DMS53 treated with DMSO at 0.1 percent for 48 hours (cell line): Measurements from ENCODE around the gene DCTN4.
A peak's percentile ranks its signal among the peaks of the same experiment; 100 is the strongest.

ENCODE experiments used
- DNase-seq: peaks from one replicate; lab custom pipeline; 2025; ENCODE audit not compliant: unreplicated experiment; lab: John Stamatoyannopoulos, UW

The DCTN4 gene

DNA sequence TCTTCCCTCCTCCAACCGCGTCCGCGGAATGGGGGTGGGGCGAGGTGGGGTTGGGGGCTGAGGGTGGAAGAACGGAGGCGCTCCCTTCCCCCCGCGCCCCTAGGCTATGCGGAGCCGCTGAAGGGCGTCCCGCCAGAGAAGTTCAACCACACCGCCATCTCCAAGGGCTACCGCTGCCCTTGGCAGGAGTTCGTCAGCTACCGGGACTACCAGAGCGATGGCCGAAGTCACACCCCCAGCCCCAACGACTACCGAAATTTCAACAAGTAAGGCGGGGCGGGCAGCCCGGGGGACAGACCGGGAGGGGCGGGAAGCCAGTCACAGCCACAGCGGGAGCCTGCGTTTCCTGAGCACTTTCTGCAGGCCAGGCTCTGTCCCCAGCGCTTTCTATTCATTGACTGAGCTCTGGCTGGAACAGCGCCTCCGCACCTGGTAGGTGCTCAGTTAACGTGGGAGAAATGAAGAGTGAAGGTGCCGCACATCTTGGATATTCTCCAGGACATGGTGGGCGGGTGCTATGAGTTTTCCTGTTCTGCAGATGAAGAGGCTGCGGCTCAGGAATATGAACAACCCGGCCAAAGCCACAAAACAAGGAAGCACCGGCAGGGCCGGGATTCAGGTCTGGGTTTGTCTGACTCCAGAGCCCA lies 86.5 kb downstream of the DCTN4 start:
- peak; percentile 14 for DNase-seq

GRCh38 chr5:150671509-150672236 lies 87.1 kb downstream of the DCTN4 start:
- DNase-seq = no peak

- no peak for DNase-seq
These were observed 87.9 kb downstream of the DCTN4 start for GRCh38 chr5:150670948-150671310.

- DNase-seq = no peak
These were observed 88.4 kb downstream of the DCTN4 start for GRCh38 chr5:150670275-150670947.

- DNase-seq = no peak
These were observed 93.8 kb downstream of the DCTN4 start for GRCh38 chr5:150665044-150665443.

GRCh38 chr5:150663936-150664335 lies 94.9 kb downstream of the DCTN4 start:
- no peak for DNase-seq

GRCh38 chr5:150662731-150663516 lies 95.9 kb downstream of the DCTN4 start:
- no peak for DNase-seq

DNA sequence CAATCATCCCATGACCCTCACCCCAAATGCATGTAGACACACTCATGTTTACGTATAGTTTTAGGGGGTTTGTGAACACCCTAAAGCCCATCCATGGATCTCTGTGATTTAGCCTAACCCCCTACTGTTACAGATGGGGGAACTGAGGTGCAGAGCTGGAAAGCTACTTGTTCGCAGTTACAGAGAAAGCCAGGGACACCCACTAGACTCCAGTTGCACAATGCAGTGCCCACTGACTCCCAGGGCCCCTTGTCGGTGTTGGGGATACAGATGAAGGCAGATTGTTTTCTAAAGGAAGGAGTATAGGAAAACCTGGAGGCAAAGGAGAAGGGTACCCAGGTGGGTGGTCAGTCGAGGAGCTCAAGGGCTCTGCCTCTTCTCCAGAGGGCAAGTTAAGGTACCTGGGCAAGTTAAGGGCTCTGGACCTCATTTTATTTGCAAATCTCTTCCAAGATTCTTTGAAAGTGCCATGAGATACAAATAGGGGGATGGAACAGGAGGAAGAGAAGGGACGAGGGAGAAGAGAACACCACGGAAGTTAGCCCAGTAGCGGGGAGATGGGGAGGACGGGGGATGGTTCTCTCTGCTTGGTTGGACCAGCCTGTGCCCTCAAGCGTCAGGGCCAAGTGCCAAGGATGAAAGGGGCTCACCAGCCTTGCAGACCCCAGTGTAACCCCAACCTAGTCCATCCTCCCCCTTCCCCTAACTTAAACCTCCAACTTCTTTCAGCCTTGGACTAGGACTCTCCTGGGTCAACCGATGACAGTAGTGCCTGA lies 96.8 kb downstream of the DCTN4 start:
- DNase-seq = no peak

GRCh38 chr5:150661086-150661485 lies 97.7 kb downstream of the DCTN4 start, which contains the start of gene MYOZ3:
Gene MYOZ3, plus strand, starts transcription at chr5:150661251. Its CDS starts 1,691 bp downstream, at chr5:150662942.
- no peak for DNase-seq

DNA sequence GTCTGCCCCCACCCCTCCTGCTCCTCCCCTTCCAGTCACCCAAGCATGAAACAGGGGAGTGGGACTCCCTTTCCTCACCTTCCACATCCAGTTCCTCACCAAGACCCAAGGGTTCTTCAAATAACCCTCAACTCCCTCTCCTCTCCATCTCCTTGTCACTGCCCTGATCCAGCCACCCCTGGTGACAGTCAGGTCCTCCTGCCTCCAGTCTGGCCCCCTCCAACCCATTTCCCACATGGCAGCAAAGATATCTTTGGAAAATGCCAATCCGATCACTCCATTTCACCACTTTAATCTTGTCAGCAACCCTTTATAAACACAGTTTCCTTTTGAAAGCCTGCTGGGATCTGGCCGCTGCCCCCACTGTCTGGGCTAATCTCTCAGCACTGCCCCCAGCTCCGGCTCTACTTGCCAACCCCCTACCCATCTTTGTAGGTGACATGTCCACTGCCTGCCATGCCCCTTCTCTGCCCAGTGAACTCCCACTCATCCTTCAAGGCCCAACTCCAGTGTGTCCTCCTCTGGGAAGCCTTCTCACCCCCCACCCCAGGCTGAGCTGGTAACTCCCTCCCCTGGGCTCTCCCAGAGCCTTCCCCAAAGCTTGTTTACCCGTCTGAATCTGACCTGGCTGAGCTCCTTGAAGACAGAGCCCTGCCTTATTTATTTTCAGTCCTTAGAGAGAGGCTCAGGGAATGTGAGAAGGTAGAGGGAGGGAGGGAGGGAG lies 98.5 kb downstream of the DCTN4 start:
- DNase-seq = no peak

DNA sequence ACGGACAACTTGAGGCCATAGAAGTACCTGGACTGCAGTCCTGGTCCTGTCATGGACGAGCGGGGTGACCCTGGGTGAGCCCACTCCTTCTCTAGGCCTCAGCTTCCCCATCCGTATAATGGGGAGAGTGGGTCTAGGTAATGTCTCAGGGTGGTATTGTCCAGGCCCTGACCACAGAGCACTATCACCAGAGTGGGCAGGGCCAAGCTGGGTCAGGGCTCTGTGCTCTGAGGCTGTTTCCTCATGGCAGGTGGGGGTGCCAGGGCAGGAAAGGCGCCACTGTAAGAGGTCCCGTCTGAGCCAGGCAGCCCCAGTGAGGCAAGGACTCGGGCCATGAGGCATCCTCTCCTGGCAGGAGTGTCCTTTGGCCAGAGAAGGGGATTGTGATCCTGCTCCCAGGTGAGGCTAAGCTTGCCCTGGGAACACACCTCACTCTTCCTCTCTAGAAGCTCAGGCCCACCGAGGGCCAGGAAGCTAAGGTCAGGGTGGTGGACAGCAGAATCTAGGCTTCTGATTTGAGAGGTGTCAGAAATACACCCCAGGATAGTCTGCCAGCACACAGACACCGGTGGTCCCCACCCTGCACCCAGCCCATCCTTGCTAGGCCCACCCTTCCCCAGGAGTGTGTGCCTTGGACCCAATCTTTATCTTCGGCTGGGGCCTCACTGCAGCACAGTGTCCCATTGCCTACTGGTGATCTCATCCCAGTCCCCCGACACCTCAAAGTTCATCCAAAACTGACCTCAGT lies 99.3 kb downstream of the DCTN4 start:
- DNase-seq = no peak

DNA sequence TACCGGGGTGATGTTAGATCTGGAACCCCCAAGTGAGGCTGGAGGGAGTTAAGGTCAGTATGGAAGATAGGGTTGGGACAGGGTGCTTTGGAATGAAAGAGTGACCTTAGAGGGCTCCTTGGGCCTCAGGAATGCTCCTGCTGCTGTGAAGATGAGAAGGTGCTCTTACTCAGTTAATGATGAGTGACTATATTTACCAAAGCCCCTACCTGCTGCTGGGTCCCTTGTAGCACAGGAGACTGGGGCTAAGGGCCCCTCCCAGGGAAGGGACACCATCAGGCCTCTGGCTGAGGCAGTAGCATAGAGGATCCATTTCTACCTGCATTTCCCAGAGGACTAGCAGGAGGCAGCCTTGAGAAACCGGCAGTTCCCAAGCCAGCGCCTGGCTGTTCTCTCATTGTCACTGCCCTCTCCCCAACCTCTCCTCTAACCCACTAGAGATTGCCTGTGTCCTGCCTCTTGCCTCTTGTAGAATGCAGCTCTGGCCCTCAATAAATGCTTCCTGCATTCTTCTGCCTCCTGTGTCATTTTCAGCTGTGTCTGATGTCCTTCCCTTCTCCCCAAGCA lies 100.0 kb downstream of the DCTN4 start:
- no peak for DNase-seq
